Measurements from ENCODE around the gene CUX1. TPM values are rescaled to one million over a fixed set of nuclear protein-coding genes. Genes with fewer than 3 reads are reported as not detected.

Gene CUX1
- total RNA-seq, 1 experiment from 2014 or later, result 116 TPM

GRCh38 chr7:102273749-102274712, 456.6 kb downstream of the CUX1 start:
- H3K27ac Mint-ChIP-seq (ENCODE audit: unreplicated experiment), result peak overlapping the region; percentile 63
- TF ChIP-seq, protein P1, sequence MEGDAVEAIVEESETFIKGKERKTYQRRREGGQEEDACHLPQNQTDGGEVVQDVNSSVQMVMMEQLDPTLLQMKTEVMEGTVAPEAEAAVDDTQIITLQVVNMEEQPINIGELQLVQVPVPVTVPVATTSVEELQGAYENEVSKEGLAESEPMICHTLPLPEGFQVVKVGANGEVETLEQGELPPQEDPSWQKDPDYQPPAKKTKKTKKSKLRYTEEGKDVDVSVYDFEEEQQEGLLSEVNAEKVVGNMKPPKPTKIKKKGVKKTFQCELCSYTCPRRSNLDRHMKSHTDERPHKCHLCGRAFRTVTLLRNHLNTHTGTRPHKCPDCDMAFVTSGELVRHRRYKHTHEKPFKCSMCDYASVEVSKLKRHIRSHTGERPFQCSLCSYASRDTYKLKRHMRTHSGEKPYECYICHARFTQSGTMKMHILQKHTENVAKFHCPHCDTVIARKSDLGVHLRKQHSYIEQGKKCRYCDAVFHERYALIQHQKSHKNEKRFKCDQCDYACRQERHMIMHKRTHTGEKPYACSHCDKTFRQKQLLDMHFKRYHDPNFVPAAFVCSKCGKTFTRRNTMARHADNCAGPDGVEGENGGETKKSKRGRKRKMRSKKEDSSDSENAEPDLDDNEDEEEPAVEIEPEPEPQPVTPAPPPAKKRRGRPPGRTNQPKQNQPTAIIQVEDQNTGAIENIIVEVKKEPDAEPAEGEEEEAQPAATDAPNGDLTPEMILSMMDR (IDR thresholded peaks at IDR 0.05; ENCODE audit: insufficient read depth in 1 of 2, low read depth in 1 of 2, low read length in 1 of 2, severe bottlenecking in 1 of 2, unreplicated experiment in 1 of 2), result no peak
- Histone ChIP-seq H3K27me3 (replicated peaks; ENCODE audit: control insufficient read depth, insufficient read depth, low read length) (no peaks in the 10 kb centered on the region), H3K9me3 (no peaks in the 10 kb centered on the region), H3K36me3 (ENCODE audit: control insufficient read depth, insufficient read depth, low read length) (no peaks in the 10 kb centered on the region), H3K4me1 (peaks cover 10% of the 10 kb centered on the region), H3K4me3 (ENCODE audit: low read depth, low read length) (0 out of 2 replicates have a peak overlapping the region, but pooled peaks have one; percentile 4)
- POLR2A ChIA-PET, result no interaction called here
- H3K36me3 Mint-ChIP-seq (ENCODE audit: insufficient read depth, unreplicated experiment), result peaks cover 6% of the 10 kb centered on the region
- no TSS peak for BruUV-seq (replicated peaks)
- CTCF ChIA-PET, result interaction anchor here (0.5 to 0.9 kb wide), 3 partner anchors 18 to 733 kb away, joined by 3 to 5 read pairs (median 3); no protein-coding TSS in a partner anchor
- intact Hi-C loops (cut with micrococcal nuclease; ENCODE audit: unreplicated experiment), result loop anchor here (5.0 kb wide), 1 partner anchor 457 kb away; the partner anchor contains the start of gene CUX1
- no peaks in the 10 kb centered on the region for H3K27me3 Mint-ChIP-seq (ENCODE audit: insufficient read depth, unreplicated experiment)
- no peaks in the 10 kb centered on the region for H3K9me3 Mint-ChIP-seq (ENCODE audit: unreplicated experiment)
- peak; percentile 80 to 89 for DNase-seq
- H3K4me1 Mint-ChIP-seq (ENCODE audit: low read depth, unreplicated experiment), result peaks cover 5% of the 10 kb centered on the region
- peak overlapping the region; percentile 57 for H3K4me3 Mint-ChIP-seq (ENCODE audit: unreplicated experiment)

DNA sequence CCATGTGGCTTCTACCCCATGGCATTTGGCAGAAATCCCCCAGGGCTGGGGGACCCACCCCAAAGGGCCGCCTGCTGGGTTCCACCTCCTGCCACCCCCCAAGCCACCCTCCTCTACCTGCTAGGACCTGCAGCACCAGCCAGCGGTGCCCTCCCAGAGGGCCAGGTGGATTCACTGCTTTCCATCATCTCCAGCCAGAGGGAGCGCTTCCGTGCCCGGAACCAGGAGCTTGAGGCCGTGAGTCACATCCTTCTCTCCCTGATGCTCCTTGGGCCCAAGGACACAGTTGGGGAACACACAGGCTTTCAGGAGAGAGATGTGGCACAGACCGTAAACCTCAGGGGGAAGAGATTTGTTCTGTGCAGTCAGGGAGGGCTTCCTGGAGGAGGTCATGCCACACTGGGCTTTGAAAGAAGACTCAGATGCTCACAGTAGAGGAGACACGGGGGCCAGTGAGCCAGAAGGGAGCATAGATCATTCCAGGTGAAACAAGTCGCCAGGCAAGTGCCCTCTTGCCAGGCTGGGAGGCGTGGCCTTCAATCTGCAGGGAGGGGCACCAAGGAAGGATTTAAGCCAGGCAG, 457.8 kb downstream of the CUX1 start:
- ChIA-PET POLR2A (no interaction called here), CTCF (no interaction called here)
- Mint-ChIP-seq H3K4me1 (ENCODE audit: low read depth, unreplicated experiment) (peaks cover 5% of the 10 kb centered on the region), H3K4me3 (ENCODE audit: unreplicated experiment) (no peak overlapping the region), H3K27ac (ENCODE audit: unreplicated experiment) (no peak overlapping the region), H3K9me3 (ENCODE audit: unreplicated experiment) (no peaks in the 10 kb centered on the region), H3K36me3 (ENCODE audit: insufficient read depth, unreplicated experiment) (peaks cover 14% of the 10 kb centered on the region), H3K27me3 (ENCODE audit: insufficient read depth, unreplicated experiment) (no peaks in the 10 kb centered on the region)
- no peaks in the 10 kb centered on the region for H3K27me3 ChIP-seq (replicated peaks; ENCODE audit: control insufficient read depth, insufficient read depth, low read length)
- TF ChIP-seq, protein P1 (IDR thresholded peaks at IDR 0.05; ENCODE audit: insufficient read depth in 1 of 2, low read depth in 1 of 2, low read length in 1 of 2, severe bottlenecking in 1 of 2, unreplicated experiment in 1 of 2), result no peak
- DNase-seq, result no peak
- H3K9me3 ChIP-seq, result no peaks in the 10 kb centered on the region
- peaks cover 10% of the 10 kb centered on the region for H3K4me1 ChIP-seq
- no TSS peak for BruUV-seq (replicated peaks)
- intact Hi-C loops (cut with micrococcal nuclease; ENCODE audit: unreplicated experiment), result no loop called here
- H3K36me3 ChIP-seq (ENCODE audit: control insufficient read depth, insufficient read depth, low read length), result no peaks in the 10 kb centered on the region
- no peak overlapping the region for H3K4me3 ChIP-seq (ENCODE audit: low read depth, low read length)

DNA sequence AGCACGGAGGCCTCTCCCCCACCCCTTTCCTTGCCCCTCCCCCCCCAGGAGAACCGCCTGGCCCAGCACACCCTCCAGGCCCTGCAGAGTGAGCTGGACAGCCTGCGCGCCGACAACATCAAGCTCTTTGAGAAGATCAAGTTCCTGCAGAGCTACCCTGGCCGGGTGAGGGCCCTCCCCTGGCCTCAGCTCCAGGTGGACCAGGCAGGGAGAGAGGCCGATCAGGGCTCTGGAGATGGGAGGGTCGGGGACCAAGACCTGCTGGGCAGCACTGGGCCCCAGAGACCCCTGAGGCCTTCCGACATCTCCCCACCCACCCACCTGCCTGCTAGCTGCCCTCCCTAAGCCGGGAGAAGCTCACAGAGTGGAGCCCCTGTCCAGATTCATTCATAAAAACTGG, 460.5 kb downstream of the CUX1 start:
- Histone ChIP-seq H3K4me1 (peaks cover 8% of the 10 kb centered on the region), H3K27me3 (replicated peaks; ENCODE audit: control insufficient read depth, insufficient read depth, low read length) (no peaks in the 10 kb centered on the region), H3K4me3 (ENCODE audit: low read depth, low read length) (no peak overlapping the region), H3K36me3 (ENCODE audit: control insufficient read depth, insufficient read depth, low read length) (no peaks in the 10 kb centered on the region), H3K9me3 (no peaks in the 10 kb centered on the region)
- Mint-ChIP-seq H3K27ac (ENCODE audit: unreplicated experiment) (no peak overlapping the region), H3K27me3 (ENCODE audit: insufficient read depth, unreplicated experiment) (no peaks in the 10 kb centered on the region), H3K36me3 (ENCODE audit: insufficient read depth, unreplicated experiment) (peaks cover 14% of the 10 kb centered on the region), H3K4me1 (ENCODE audit: low read depth, unreplicated experiment) (no peaks in the 10 kb centered on the region), H3K4me3 (ENCODE audit: unreplicated experiment) (no peak overlapping the region), H3K9me3 (ENCODE audit: unreplicated experiment) (no peaks in the 10 kb centered on the region)
- TF ChIP-seq, protein P1 (IDR thresholded peaks at IDR 0.05; ENCODE audit: insufficient read depth in 1 of 2, low read depth in 1 of 2, low read length in 1 of 2, severe bottlenecking in 1 of 2, unreplicated experiment in 1 of 2), result no peak
- CTCF ChIA-PET, result no interaction called here
- DNase-seq, result no peak
- intact Hi-C loops (cut with micrococcal nuclease; ENCODE audit: unreplicated experiment), result no loop called here
- BruUV-seq (replicated peaks), result no TSS peak
- POLR2A ChIA-PET, result no interaction called here

Data from Caco-2 (cell line).